Cardiac fibroblast (primary cell): ENCODE results near the gene OBI1.

Source experiments
- DNase-seq, 2 donors: peaks; one replicate each; pipeline versions ENCODE4 v3.0.0 to v3.0.0-alpha.2; 2010; ENCODE audit warnings: low read depth in 2 of 2
- H3K4me3 ChIP-seq, 2 donors: replicated peaks in 1 of 2; 1 replicate in 1 of 2; 2 replicates in 1 of 2; pipeline ENCODE4 v1.5.1; 2011; ENCODE audit warnings: low read depth in 2 of 2, low read length in 2 of 2, mild to moderate bottlenecking in 2 of 2, moderate library complexity in 1 of 2
- CTCF ChIP-seq: IDR thresholded peaks from one replicate; pipeline ENCODE4 v1.5.1; 2011; ENCODE audit warnings: low read depth, mild to moderate bottlenecking, low read length, inconsistent platforms

Gene OBI1

DNA sequence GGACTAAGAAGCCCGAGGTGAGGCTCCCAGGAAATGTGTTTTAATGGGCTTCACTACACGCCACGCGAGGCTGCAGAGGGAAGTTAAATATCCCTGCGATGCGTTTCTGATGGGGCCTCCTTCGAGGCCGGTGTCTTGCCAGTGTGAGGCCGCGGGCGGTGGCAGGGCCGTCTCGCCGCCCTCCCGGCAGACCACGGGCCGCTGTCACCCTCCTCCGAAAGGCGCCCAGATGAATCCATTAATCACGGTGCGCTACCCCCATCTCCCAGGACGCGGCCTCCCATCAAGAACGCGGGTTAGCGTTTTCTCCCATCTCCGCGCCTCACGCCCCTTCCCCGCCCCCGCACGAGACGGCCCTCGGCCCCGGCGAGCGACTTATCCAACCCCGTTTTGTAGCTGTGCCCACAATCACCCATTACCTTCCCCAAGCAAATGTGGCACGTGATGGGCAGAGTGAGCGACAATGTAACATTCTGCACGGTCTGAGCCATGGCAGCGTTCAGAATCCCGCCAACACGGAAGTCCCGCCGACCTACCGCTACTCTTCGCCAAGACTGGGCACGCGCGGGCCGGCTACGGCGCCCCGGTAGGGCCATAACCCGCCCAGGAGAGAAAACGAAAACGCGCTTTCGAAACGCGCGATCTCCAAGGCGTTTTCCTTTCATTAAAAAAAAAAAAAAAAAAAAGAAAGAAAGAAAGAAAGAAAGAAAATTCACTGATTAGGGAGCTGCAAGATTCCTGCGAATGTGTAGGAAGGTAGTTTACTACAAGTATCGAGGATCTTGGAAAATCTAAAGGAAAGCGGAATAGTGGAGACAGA is at the start of gene OBI1:
Gene OBI1, minus strand, starts transcription at position 526 of the 820 bp plus-strand sequence. Its CDS starts 35 bp downstream, at position 491.
- DNase-seq, result peak; percentile 92 to 93
- peak within 1 kb of the TSS; percentile 89 to 96 for H3K4me3 ChIP-seq
- TF ChIP-seq CTCF, result no peak

DNA sequence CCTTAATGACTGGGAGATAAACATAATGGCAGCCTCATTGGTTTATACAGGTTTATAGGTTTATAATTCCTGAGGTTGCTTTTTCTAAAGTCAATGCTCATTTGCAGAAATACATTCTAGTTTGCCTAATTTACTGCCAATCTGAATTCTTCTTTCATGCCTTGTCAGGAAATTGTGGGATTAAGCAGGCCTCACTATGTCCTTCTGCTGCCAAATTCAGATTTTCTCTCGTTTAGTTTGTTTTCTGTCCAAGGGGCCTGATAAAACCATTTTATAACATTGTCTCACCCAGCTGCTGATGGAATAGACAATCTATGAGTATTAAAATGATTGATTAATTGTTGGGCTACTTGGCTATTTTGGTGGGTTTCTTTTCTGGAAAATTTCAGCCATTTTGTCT is 42.4 kb upstream of the OBI1 start:
- no peak for TF ChIP-seq CTCF
- peak; percentile 39 to 40 for DNase-seq
- H3K4me3 ChIP-seq, result no peak overlapping the region

DNA sequence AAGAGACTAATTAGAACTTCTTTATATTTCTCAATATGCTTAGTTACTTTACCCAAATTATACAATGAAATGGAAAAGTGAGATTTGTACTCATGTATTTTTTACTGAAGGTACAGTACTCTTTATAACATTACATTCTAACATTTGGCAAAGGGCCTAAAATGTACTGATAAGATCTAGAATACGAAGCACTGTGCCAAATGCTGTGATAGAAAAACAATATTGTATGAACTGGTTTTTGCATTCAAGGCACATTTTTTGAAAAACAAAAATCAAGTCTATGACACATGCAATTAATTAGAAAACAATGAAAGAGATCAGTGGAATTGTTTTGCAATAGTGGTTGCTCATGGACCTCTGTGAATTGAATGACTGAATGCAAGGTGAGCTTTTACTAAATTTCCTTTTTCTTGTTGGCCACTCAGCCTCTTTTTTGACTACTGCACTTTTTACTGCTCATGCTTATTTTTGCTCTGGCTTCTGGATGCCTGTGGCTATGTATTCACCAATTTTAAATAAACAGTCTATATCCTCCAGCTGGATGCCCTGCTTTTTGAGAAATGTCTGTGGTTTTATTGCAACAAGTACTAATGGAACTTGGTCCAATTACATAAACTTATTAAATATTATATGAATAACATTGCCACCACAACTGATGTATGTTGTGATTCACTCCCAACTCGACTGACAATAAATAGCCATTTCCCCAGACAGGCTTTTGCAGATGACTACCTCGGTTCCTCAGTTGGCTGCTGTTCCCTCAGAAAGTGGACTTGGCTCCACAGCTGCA is 41.4 kb upstream of the OBI1 start:
- TF ChIP-seq CTCF, result no peak
- no peak overlapping the region for H3K4me3 ChIP-seq
- peak; percentile 34 to 67 for DNase-seq

DNA sequence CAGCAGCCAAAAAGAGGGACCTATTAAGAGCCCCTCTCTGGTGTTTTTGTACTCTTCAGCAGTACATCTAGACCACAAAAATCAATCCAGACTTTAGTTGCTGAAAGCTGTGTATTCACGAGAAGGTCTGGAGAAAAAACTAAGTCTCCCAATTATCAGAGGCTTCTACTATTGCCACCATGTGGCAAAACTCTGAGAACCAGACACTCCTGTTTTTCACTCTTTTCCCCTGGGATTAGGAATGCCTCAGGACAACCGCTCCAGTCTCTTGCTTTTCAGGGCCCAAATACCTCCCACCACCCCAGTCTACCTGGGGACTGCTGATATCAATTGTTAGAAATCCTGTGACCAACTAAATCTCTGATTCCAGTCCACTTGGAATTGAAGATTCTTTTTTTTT is 30.1 kb upstream of the OBI1 start:
- no peak overlapping the region for H3K4me3 ChIP-seq
- TF ChIP-seq CTCF, result no peak
- peak in 1 of 2 donors; percentile 14 for DNase-seq

GRCh38 chr13:78686461-78686860 is 27.5 kb upstream of the OBI1 start:
- no peak for DNase-seq
- no peak overlapping the region for H3K4me3 ChIP-seq
- no peak for TF ChIP-seq CTCF

DNA sequence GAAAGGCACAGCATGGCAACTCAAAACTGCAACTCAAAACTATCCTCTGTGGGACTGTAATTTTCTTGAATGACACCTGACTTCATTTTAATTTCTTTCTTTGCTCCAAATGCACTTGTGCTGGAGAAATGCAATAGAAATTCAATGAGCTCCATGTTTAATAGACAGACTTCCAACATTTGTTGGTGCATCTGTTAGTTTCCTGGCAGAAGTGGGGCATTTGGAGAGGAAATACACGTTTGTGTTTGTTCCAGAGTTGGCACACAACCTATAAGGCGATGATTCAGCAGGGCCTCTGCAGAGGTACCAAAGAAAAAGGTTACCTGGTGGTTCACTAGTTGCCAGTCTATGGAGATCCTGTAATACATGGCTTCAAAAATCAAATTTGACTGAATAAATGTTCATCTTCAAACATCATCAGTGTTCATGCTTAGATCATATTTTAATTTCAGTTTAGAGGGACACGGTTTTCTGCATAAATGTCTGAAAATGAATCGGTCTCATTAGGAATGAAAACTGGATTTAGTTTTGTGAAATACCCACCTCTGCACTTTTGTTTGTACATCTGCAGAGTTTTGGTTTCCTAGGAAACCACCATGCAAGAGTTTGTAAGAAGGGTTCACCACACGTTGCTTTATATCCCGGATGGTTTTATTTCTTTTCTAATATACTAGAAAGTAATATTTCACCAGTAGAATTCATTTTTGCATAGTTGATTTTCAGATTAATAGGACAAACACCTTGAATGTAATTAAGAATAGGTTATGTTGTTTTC is 21.8 kb upstream of the OBI1 start:
- no peak for TF ChIP-seq CTCF
- H3K4me3 ChIP-seq, result no peak overlapping the region
- DNase-seq, result no peak
